HepG2 (cell line): ENCODE measurements around the gene TEKT3. TPM values are rescaled to one million over a fixed set of nuclear protein-coding genes. Genes with fewer than 3 reads are reported as not detected.

Experiments used
- ATAC-seq: fragments of 200-7000 bp; cut with Tn5 transposase; 3 replicates; pipeline ENCODE4 v1.9.1; 2020; ENCODE audit warnings: mild to moderate bottlenecking, moderate library complexity
- BruUV-seq: library from RNA; stranded (reverse); fragments of 400-500 nt; replicated peaks from 2 replicates; lab custom pipeline; 2021; lab: Mats Ljungman, UMichigan
- CTCF ChIA-PET: fragments of 300-600 bp; formaldehyde crosslinking; extraction: SDS; loops from one replicate; lab custom pipeline; 2021; ENCODE audit warnings: low total read pairs, inconsistent platforms, low intra/inter-chr PET ratio; lab: Yijun Ruan, JAX
- POLR2A ChIA-PET: fragments of 350-600 bp; sonication (Branson Sonifier 250); formaldehyde crosslinking; loops from one replicate; lab custom pipeline; 2020; ENCODE audit warnings: antibody characterized with exemption, inconsistent platforms; lab: Yijun Ruan, JAX
- DNase-seq: peaks from one replicate; pipeline ENCODE4 v3.0.0-alpha.2; 2015; ENCODE audit warnings: low spot score
- FAIRE-seq: peaks from 3 replicates; lab custom pipeline; 2011; peaks lifted over from hg19 to GRCh38; lab: Jason Lieb, UNC
- H2AFZ ChIP-seq: one replicate; pipeline ENCODE4 v1.6.1; 2011; ENCODE audit warnings: low read length, inconsistent platforms
- H3K27ac ChIP-seq: fragments of 300-600 bp; 3 replicates; pipeline ENCODE4 v1.8.0; 2011; ENCODE audit warnings: mixed run types, mild to moderate bottlenecking, mixed read lengths, low read length, inconsistent platforms; ENCODE audit not compliant: insufficient read depth; ENCODE audit errors: extremely low read length
- H3K27me3 ChIP-seq, 2 experiments: fragments of 200-600 bp in 1 of 2; 2 replicates in 1 of 2; 3 replicates in 1 of 2; pipeline versions ENCODE4 v1.6.0 to v1.8.0; 2011; ENCODE audit warnings: low read length in 2 of 2, mild to moderate bottlenecking in 2 of 2, moderate library complexity in 2 of 2, inconsistent platforms in 1 of 2; ENCODE audit not compliant: insufficient read depth in 2 of 2, control insufficient read depth in 1 of 2
- H3K36me3 ChIP-seq, 2 experiments: fragments of 200-600 bp in 1 of 2; replicated peaks in 1 of 2; 2 replicates in 1 of 2; 3 replicates in 1 of 2; pipeline versions ENCODE4 v1.5.1 to v1.8.0; 2011; ENCODE audit warnings: low read length in 2 of 2, inconsistent platforms in 1 of 2; ENCODE audit not compliant: insufficient read depth in 2 of 2, control insufficient read depth in 1 of 2
- H3K4me1 ChIP-seq: 2 replicates; pipeline ENCODE4 v1.5.1; 2012; ENCODE audit warnings: low read length, inconsistent platforms; ENCODE audit not compliant: insufficient read depth
- H3K4me2 ChIP-seq: 2 replicates; pipeline ENCODE4 v1.6.0; 2011; ENCODE audit warnings: low read depth, low read length, inconsistent platforms
- H3K4me3 ChIP-seq, 3 experiments: fragments of 200-600 bp in 1 of 3; sonication (generic), shearing (Covaris generic) in 1 of 3; replicated peaks in 1 of 3; 2 replicates each; pipeline ENCODE4 v1.5.1; 2011 to 2016; ENCODE audit warnings: low read length in 3 of 3, inconsistent platforms in 2 of 3, low read depth in 2 of 3, mild to moderate bottlenecking in 2 of 3, control low read depth in 1 of 3, mixed read lengths in 1 of 3; ENCODE audit not compliant: insufficient read depth in 1 of 3
- H3K79me2 ChIP-seq: one replicate; pipeline ENCODE4 v1.6.1; 2011; ENCODE audit warnings: low read length, inconsistent platforms; ENCODE audit not compliant: insufficient read depth
- H3K9ac ChIP-seq: 2 replicates; pipeline ENCODE4 v1.6.0; 2011; ENCODE audit warnings: mild to moderate bottlenecking, low read depth, low read length, inconsistent platforms; ENCODE audit not compliant: insufficient read depth
- H3K9me3 ChIP-seq: 2 replicates; pipeline ENCODE4 v1.5.1; 2012; ENCODE audit warnings: mild to moderate bottlenecking, low read length
- H4K20me1 ChIP-seq: 2 replicates; pipeline ENCODE4 v1.6.0; 2011; ENCODE audit warnings: inconsistent platforms, mild to moderate bottlenecking, low read length, moderate library complexity; ENCODE audit not compliant: insufficient read depth
- AGO2 ChIP-seq: fragments of 200-400 bp; formaldehyde crosslinking; optimal IDR thresholded peaks from 2 replicates; pipeline ENCODE3; 2017; ENCODE audit warnings: mild to moderate bottlenecking, low read depth, low read length, moderate library complexity
- CC2D1A ChIP-seq: sonication (generic); formaldehyde crosslinking; IDR thresholded peaks from 2 replicates; pipeline ENCODE4 v1.8.1; 2023; ENCODE audit warnings: mild to moderate bottlenecking, missing genetic modification reagents
- CEBPB ChIP-seq: IDR thresholded peaks from 2 replicates; pipeline ENCODE4 v1.6.1; 2011; ENCODE audit warnings: low read depth, low read length, improper control_type of control experiment, borderline replicate concordance
- CHCHD3 ChIP-seq: sonication (generic); formaldehyde crosslinking; IDR thresholded peaks from 2 replicates; pipeline ENCODE4 v1.8.0; 2022; ENCODE audit warnings: mild to moderate bottlenecking, missing genetic modification reagents, moderate library complexity
- CHD2 ChIP-seq: IDR thresholded peaks from 2 replicates; pipeline ENCODE4 v1.6.1; 2011; ENCODE audit warnings: low read depth, low read length, improper control_type of control experiment
- EP300 ChIP-seq, 3 experiments: sonication (generic) in 1 of 3; formaldehyde crosslinking in 1 of 3; IDR thresholded peaks; 2 replicates each; pipeline versions ENCODE4 v1.5.1 to v1.6.1; 2011 to 2020; ENCODE audit warnings: low read depth in 2 of 3, low read length in 2 of 3, borderline replicate concordance in 1 of 3, improper control_type of control experiment in 1 of 3, mild to moderate bottlenecking in 1 of 3, missing genetic modification reagents in 1 of 3, moderate library complexity in 1 of 3
- FLYWCH1 ChIP-seq: sonication (generic); formaldehyde crosslinking; IDR thresholded peaks from 2 replicates; pipeline ENCODE4 v1.8.1; 2023; ENCODE audit warnings: mild to moderate bottlenecking, missing genetic modification reagents
- KAT8 ChIP-seq: IDR thresholded peaks from 2 replicates; pipeline ENCODE4 v1.6.1; 2016; ENCODE audit warnings: missing genetic modification reagents, missing compliant biosample characterization
- REPIN1 ChIP-seq: sonication (generic); formaldehyde crosslinking; IDR thresholded peaks from 2 replicates; pipeline ENCODE4 v1.8.0; 2022; ENCODE audit warnings: missing genetic modification reagents, low read depth, mild to moderate bottlenecking, borderline replicate concordance
- STAG1 ChIP-seq: sonication (generic); formaldehyde crosslinking; IDR thresholded peaks from 2 replicates; pipeline ENCODE4 v1.4.0; 2020; ENCODE audit warnings: missing genetic modification reagents
- ZBTB20 ChIP-seq: sonication (generic); formaldehyde crosslinking; IDR thresholded peaks from 2 replicates; pipeline ENCODE4 v1.8.1; 2023; ENCODE audit warnings: missing genetic modification reagents, low read depth, mild to moderate bottlenecking, borderline replicate concordance
- ZNF3 ChIP-seq: IDR thresholded peaks from 2 replicates; pipeline ENCODE4 v1.7.0; 2017; ENCODE audit warnings: inconsistent platforms
- ZNF562 ChIP-seq: sonication (generic); formaldehyde crosslinking; IDR thresholded peaks from 2 replicates; pipeline ENCODE4 v1.8.0; 2022; ENCODE audit warnings: missing genetic modification reagents, borderline replicate concordance
- ZNF816 ChIP-seq: sonication (generic); formaldehyde crosslinking; IDR thresholded peaks from 2 replicates; pipeline ENCODE4 v1.8.0; 2022; ENCODE audit warnings: missing genetic modification reagents, mild to moderate bottlenecking, borderline replicate concordance
- WGBS: methylation state at CpG from one replicate; pipeline ENCODE4 v1.1.6; 2017; ENCODE audit warnings: low lambda C conversion rate; 5-methylcytosine and 5-hydroxymethylcytosine counted together
- in situ Hi-C: cut with HindIII; loops from 2 replicates; pipeline ENCODE4 v1.10.0; 2017; ENCODE audit warnings: low pct_unique_long_range_greater_than_20kb; ENCODE audit not compliant: extremely low pct_ligation_motif_present
- intact Hi-C: fragments of 100-400 bp; cut with micrococcal nuclease; formaldehyde crosslinking; loops from one replicate; pipeline ENCODE4 v1.10.0; 2022; ENCODE audit not compliant: unreplicated experiment
- polyA plus RNA-seq, 8 experiments: library from polyadenylated mRNA; depleted of rRNA in 3 of 8; stranded (reverse) in 7 of 8; unstranded in 1 of 8; fragments of >200 nt; fragmentation: Illumina TruSeq in 4 of 8; extraction: Trizol in 4 of 8; gene quantifications; 2 replicates each; pipeline versions ENCODE4 v1.2.1 to v1.2.3, GENCODE V29; 2011 to 2016; ENCODE audit warnings: low read depth in 4 of 8, missing spikeins in 1 of 8, mixed read lengths in 1 of 8; ENCODE audit not compliant: insufficient read depth in 1 of 8
- total RNA-seq, 5 experiments: library from RNA; depleted of rRNA; stranded (reverse); fragments of >200 nt; fragmentation: Illumina TruSeq; extraction: Trizol; gene quantifications; 2 replicates each; pipeline ENCODE4 v1.2.3, GENCODE V29; 2016; ENCODE audit warnings: low read depth in 1 of 5
- TF ChIP-seq, protein P1 (sequence below): IDR thresholded peaks from 2 replicates; pipeline ENCODE4 v1.6.1; 2016; ENCODE audit warnings: control low read depth
- TF ChIP-seq, protein P2 (sequence below): sonication (generic); formaldehyde crosslinking; IDR thresholded peaks from 2 replicates; pipeline ENCODE4 v1.5.0; 2020; ENCODE audit warnings: mild to moderate bottlenecking, missing genetic modification reagents
- TF ChIP-seq, protein P3 (sequence below): sonication (generic); formaldehyde crosslinking; IDR thresholded peaks from 2 replicates; pipeline ENCODE4 v1.4.0; 2020; ENCODE audit warnings: mild to moderate bottlenecking, missing genetic modification reagents

The TEKT3 gene
- total and polyA plus RNA-seq, 2 of the 13 experiments (the other 11 are each of a cell fraction or from before 2014, with no cell fraction given) = 0.58 to 0.82 TPM

DNA sequence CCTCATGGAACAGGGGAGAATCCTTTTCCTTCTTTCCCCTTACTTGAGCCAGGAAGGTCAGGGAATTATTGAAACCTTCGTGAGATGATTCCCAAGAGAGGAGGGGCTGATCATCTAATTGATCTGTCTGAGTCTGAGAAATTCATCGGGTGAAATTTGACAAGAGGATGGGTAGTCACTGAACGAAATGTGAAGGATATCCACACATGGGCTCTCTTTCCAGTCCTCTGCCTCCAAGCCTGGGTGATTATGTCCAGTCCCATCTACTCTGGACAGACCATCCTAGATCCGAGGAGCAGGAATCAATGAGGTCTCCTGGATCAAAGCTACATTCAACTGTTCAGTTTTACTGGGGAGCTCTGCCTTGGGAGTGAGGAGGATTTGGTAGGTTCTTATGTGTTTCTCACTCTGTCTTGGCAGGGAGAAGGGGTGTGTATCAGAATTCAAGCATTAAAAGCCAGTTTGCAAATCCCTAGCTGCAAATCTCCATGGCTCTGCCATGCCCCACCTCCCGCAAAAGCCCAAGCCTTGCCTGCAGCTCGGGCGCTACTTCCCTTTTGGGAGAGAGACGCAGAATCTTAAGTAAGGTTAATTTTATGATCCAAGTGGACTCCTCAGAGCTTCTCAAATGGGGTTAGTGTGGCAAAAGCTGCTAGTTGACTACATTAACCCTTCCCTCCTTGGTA is 47.1 kb upstream of the TEKT3 start:
- intact Hi-C loops = no loop called here

More for the DNA sequence above, 47.1 kb upstream of the TEKT3 start:
- no peak overlapping the region for H3K4me3 ChIP-seq
- no peaks in the 10 kb centered on the region for H3K27me3 ChIP-seq
- no peaks in the 10 kb centered on the region for H3K9me3 ChIP-seq
- ATAC-seq (no peak), DNase-seq (no peak)
- ChIA-PET POLR2A (no interaction called here), CTCF (no interaction called here)
- 50% methylated on average over 8 of the region's 8 CpGs for WGBS
- no peak overlapping the region for H3K4me2 ChIP-seq
- no TSS peak for BruUV-seq
- H4K20me1 ChIP-seq = no peaks in the 10 kb centered on the region
- no peak overlapping the region for H3K27ac ChIP-seq
- H3K36me3 ChIP-seq = no peaks in the 10 kb centered on the region
- H2AFZ ChIP-seq = no peak overlapping the region
- no peak for TF ChIP-seq ZNF562 (CRISPR knock-in tag)
- TF ChIP-seq REPIN1 = no peak
- TF ChIP-seq, protein P1, sequence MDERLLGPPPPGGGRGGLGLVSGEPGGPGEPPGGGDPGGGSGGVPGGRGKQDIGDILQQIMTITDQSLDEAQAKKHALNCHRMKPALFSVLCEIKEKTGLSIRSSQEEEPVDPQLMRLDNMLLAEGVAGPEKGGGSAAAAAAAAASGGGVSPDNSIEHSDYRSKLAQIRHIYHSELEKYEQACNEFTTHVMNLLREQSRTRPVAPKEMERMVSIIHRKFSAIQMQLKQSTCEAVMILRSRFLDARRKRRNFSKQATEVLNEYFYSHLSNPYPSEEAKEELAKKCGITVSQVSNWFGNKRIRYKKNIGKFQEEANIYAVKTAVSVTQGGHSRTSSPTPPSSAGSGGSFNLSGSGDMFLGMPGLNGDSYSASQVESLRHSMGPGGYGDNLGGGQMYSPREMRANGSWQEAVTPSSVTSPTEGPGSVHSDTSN (CRISPR knock-in tag) = no peak
- no peak for TF ChIP-seq CHD2
- no peak for TF ChIP-seq ZNF816
- TF ChIP-seq FLYWCH1 = no peak
- no peak for TF ChIP-seq CC2D1A
- TF ChIP-seq, protein P2, sequence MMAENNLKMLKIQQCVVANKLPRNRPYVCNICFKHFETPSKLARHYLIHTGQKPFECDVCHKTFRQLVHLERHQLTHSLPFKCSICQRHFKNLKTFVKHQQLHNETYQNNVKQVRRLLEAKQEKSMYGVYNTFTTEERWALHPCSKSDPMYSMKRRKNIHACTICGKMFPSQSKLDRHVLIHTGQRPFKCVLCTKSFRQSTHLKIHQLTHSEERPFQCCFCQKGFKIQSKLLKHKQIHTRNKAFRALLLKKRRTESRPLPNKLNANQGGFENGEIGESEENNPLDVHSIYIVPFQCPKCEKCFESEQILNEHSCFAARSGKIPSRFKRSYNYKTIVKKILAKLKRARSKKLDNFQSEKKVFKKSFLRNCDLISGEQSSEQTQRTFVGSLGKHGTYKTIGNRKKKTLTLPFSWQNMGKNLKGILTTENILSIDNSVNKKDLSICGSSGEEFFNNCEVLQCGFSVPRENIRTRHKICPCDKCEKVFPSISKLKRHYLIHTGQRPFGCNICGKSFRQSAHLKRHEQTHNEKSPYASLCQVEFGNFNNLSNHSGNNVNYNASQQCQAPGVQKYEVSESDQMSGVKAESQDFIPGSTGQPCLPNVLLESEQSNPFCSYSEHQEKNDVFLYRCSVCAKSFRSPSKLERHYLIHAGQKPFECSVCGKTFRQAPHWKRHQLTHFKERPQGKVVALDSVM (CRISPR knock-in tag) = no peak
- TF ChIP-seq KAT8 = no peak
- TF ChIP-seq AGO2 = no peak
- no peak for TF ChIP-seq ZBTB20 (CRISPR knock-in tag)
- TF ChIP-seq ZNF3 = no peak
- TF ChIP-seq EP300 (IDR thresholded peaks at IDR 0.05; ENCODE audit: low read depth in 2 of 2, low read length in 2 of 2) = no peak
- TF ChIP-seq EP300 (CRISPR knock-in tag; IDR thresholded peaks at IDR 0.05; ENCODE audit: borderline replicate concordance) = no peak
- TF ChIP-seq CEBPB = no peak
- TF ChIP-seq STAG1 (CRISPR knock-in tag) = no peak
- TF ChIP-seq, protein P3, sequence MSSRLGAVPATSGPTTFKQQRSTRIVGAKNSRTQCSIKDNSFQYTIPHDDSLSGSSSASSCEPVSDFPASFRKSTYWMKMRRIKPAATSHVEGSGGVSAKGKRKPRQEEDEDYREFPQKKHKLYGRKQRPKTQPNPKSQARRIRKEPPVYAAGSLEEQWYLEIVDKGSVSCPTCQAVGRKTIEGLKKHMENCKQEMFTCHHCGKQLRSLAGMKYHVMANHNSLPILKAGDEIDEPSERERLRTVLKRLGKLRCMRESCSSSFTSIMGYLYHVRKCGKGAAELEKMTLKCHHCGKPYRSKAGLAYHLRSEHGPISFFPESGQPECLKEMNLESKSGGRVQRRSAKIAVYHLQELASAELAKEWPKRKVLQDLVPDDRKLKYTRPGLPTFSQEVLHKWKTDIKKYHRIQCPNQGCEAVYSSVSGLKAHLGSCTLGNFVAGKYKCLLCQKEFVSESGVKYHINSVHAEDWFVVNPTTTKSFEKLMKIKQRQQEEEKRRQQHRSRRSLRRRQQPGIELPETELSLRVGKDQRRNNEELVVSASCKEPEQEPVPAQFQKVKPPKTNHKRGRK (CRISPR knock-in tag) = no peak
- TF ChIP-seq CHCHD3 (CRISPR knock-in tag) = no peak
- TF ChIP-seq, all 625 proteins: peak for 0
- Histone ChIP-seq H3K4me1 (no peaks in the 10 kb centered on the region), H3K79me2 (no peaks in the 10 kb centered on the region), H3K9ac (no peak overlapping the region)
- no peak for FAIRE-seq
- in situ Hi-C loops = no loop called here
